ENCODE measurements around the gene WAPL. TPM values are rescaled to one million over a fixed set of nuclear protein-coding genes. Genes with fewer than 3 reads are reported as not detected.
"Not testable (repeated sequence)": the region's sequence is repeated elsewhere in the genome, so short reads cannot be mapped to it uniquely, and the experiment has no call there.

Gene WAPL
- polyA plus RNA-seq, 3 donors: 8.0 to 16.6 (median 14.3) TPM

DNA sequence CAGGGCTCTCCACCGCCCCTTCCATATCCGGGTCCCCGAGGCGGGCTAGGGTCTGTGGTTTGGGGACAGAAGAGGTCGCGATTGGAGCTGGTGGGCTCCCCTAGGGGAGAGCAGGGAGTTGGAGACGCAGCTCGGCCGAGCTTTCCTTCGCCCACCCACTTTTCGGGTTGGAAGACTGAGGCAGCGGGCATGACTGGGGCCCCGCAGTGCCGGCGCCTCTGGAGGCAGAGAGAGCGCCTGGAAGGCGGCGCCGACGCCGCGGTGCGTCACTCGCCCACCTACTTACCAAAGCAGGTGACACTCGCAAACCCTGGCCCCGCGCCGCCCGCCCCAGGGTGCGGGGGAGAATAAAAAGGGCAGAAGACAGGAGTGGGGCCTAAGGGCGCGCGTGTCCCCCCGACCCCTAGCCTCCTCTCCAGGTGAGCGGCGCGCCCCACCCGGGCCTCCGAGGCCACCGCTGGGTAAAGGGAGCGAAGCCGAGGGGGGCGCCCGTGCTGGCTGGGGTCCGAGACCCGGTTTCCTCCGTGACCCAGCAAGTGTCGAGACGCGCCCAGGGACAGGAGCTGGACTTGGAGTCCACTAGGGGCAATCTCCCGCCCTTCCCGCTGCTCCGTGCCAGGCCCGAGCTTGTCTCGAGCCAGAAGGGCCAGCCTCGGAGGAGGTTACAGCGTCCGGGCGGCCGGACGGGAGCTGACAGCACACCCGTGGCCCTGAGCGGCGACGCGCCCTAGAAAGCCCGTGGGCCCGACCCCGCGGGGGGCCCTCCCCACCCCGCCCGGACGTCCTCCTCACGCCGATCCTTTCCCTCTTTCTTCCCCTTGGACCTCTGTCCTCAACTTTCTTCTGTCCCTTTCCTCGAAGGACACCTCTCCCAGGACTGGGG is 120.6 kb downstream of the WAPL start:
- WGBS, 3 donors: 0 to 1% (median 1%) methylated on average over 59 to 76 of the region's 76 CpGs
- no peak overlapping the region for H3K27ac ChIP-seq (ENCODE audit: low read depth, low read length)

DNA sequence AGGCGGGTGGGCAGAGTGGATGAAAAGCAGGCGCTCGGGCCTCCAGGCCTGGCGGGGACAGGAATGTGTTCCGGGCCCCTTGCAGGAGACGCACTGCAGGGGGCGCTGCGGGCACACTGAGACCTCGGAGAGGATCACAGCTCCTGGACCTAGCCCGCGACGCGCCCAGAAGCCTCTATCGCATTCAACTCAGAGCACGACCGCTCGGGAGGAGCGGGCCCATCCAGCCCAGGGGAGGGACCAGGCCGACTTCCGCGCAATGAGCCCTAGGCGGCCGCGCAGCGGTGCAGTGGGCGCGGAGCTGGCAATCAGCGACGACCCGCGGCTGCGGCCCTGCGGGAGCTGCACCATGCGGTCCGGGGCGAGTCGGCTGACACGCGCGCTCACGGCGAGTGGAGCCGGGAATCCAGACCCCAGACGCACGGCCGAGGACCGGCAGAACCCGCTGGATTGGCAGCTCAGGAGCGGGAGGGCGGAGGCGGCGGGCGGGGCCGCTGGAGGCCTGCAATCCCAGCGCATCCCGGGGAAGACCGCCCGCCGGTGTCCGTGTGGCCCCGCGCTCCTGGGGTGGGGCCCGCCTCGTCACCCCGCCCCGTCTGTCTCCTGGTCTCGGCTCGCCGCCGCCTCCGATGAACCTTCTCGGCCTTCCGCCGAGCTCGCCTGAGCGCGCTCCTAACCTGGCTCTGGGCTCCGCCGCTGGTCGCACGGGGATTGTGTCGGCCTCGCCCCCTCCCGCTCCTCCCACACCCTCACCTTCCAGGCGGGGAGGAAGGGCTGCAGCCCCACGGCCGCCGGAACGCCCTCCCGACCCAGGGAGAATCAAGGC is 121.5 kb downstream of the WAPL start:
- no peak overlapping the region for H3K27ac ChIP-seq (ENCODE audit: low read depth, low read length)
- WGBS, 3 donors: 0% methylated on average over 77 to 90 of the region's 90 CpGs

DNA sequence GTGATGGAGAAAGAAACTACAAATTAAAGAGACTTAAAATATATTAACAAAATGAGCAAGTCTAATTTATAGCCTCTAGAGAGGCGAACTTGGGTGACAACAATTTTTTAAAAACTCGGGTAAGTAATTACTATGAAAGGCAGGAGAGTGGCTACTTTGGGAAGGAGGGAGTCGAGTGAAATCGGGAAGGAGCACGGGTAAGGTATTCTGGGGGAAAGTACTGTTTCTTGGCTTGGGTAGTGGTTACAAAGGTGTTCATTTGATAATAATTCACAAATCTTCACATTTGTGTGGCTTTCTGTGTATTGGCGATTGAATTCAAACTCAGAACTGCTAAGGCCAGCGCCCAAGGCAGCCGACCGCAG is 122.1 kb downstream of the WAPL start:
- no peak overlapping the region for H3K27ac ChIP-seq (ENCODE audit: low read depth, low read length)
- 37 to 40% (median 40%) methylated on average over 9 of the region's 9 CpGs for WGBS, 3 donors

DNA sequence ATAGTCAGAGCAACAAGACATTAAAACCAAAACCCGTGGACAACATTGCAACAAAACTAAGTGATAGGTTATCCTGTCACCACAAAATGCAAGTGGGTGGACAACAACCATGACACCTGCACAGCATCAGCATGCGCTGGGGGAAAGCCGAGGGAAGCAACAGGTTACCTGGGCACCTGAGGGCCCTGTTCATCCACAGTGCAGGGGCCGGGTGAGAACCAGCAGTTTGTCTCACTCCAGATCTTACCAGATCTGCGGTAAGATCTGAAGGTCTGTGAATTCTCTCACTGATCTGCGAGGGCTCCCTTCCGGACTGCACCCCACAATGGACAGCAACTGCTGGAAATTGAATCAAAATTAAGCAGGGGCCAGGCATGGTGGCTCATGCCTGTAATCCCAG is 124.5 kb downstream of the WAPL start:
- 77 to 88% (median 77%) methylated on average over 7 of the region's 7 CpGs for whole genome bisulfite sequencing, 3 donors
- no peak overlapping the region for H3K27ac ChIP-seq (ENCODE audit: low read depth, low read length)

- WGBS, 3 donors: 67 to 74% (median 70%) methylated on average over 10 of the region's 10 CpGs
- no peak overlapping the region for H3K27ac ChIP-seq (ENCODE audit: low read depth, low read length)
Observed at GRCh38 chr10:86393862-86394455, 127.6 kb downstream of the WAPL start.

GRCh38 chr10:86393362-86393761 is 128.2 kb downstream of the WAPL start:
- no peak overlapping the region for H3K27ac ChIP-seq (ENCODE audit: low read depth, low read length)
- 69 to 78% (median 72%) methylated on average over 9 of the region's 9 CpGs for WGBS, 3 donors

DNA sequence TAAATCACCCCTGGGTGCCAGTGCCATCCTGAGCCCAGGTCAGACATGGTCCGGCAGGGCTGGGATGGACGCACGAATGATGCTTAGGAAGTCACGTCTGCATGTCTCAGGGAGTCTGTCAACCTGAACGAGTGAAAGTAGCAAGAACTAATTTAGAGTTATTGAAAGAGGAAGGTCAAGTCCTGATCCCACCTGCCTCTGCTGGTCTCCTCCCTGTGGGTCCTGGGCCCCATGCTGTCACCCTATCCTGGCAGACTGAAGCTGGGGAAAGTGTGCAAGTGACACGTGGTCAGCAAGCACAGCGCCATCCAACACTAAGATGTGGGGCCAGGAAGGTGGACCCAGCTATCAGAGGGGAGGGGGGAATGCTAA is 128.9 kb downstream of the WAPL start:
- no peak overlapping the region for H3K27ac ChIP-seq (ENCODE audit: low read depth, low read length)
- WGBS, 3 donors: 82 to 84% (median 83%) methylated on average over 7 of the region's 7 CpGs

DNA sequence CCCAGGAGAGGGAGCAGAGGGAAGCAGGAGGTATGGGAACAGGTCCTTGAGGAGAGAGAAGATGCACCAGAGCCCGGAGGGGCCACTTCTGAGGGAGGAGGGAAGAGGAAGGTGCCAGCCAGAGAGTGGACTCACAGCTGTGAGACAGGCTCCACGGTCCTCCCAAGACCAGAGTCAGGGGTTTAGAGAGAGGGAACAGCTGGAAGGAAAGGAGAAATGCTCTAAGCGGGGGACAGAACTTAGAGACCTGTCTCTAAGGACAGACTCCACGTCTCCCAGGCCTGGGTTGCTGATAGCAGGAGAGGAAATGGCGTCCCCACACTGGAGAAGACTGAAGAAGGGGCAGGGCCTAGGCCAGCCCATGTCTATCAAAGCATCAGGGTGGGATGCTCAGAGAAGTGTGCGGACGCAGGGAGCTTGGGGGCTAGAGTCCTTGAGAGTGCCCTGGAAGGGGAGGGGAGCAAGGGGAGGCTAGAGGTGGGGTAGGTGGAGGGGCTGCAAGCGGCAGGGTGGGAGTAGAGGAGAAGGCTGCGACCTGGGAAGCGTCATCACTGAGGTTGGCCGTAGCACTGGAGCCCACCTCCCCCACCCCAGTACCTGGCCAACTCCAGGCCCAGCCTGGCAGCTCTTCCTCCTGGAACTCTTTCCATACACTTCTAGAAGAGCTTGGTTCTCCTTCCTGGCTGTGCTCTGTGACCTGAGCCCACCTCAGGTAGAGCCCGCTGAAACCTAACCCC is 129.4 kb downstream of the WAPL start:
- whole genome bisulfite sequencing, 3 donors: 72 to 82% (median 77%) methylated on average over 12 of the region's 12 CpGs
- no peak overlapping the region for H3K27ac ChIP-seq (ENCODE audit: low read depth, low read length)

DNA sequence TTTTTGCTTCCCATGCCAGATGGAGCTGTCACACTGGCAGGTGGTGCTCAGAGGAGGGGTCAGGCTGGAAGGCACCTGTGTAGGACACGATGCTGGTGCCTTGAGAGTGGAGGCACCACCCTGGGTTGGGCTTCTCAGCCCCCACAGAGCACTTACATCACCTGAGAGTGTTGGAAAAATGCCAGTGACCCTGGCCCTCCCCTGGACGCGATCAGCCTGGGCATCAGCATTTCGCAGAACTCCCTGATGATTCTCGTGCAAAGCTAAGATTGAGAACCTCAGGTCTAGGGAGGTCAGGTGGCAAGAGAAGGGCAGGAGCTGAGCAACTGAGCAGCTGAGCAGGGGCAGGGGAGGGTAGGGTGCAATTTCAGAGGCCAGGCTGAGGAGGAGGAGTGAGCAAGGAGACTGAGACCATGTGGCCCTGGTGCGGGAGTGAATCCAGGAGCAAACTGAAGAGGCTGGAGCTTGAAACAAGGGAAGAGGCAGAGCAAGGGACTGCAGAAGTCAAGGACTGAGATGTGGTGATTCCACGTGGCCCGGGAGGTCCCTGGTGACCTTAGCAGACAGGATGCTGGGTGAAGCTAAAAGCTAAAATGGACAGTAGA is 130.3 kb downstream of the WAPL start:
- WGBS, 3 donors: 84 to 86% (median 86%) methylated on average over 8 of the region's 8 CpGs
- H3K27ac ChIP-seq (ENCODE audit: low read depth, low read length): no peak overlapping the region

DNA sequence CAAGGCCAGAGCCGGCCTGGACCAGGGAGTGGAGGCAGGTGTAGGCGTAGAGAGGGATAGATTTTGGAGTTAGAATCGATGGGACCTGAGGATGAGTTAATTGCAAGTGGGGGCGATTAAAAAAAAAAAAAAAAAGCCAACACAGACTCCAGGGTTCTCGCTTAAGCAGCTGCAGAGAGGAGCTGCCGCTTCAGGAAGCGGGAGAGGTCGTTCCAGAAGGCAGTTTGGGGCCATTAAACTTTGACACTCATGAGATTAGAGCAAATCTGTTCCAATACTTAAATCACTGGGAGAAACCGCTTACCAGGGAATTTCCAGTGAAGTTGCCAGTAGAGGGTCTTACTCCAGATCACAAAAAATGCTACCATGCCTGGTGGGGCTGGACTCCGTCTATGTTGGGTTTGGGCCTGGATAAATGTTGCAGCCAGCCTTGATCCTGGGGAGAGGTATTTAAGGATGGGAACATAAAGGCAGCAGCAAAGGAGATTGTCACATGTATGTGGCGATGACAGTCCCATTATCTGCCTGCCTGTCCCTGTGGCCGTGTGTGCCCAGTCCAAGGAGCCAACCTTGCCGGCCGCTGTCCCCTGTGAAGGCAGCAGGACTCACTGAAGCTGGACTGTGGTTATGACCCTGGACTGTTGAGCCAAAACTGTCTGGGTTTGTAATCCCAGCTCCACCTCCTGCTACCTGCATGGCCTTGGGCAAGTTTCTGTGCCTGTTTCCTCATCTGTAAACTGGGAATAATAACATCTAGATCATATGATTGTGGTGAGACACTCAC is 131.1 kb downstream of the WAPL start:
- 83 to 88% (median 86%) methylated on average over 14 of the region's 14 CpGs for WGBS, 3 donors
- H3K27ac ChIP-seq (ENCODE audit: low read depth, low read length): no peak overlapping the region

DNA sequence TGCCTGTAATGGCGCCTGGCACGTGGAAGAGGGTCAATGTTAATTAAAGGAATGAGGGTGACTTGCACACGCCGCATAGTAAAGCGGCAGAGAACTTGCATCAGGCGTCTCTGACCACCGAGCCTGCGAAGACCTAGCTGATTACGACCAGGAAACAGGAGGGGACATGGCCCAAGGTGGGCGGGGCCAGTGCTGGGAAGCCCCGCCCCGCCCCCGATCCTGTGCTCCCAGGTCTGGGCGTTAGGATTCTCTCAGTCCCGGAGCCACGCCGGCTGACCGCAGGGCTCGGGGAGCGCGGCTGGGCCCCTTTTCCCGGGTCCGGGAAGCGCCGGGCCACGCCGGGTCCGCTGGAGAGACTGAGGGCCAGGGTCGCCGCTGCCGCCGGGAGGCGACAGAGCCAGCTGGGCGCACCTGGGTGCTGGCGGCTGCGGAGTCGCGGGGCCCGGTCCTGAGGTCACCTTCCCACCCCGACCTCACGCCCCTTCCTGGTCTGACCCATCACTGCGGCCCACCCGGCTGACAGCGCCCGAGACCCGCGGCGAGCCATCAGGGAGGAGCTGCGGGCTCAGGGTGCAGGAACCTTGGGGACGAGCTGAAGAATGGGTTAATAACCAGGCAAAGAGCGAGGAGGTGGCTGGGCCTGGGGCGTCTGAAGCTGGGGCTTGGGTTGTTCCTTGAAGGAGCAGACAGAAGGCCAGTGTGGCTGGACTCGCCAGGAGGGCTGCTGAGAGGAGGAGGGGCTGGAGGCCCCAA is 132.0 kb downstream of the WAPL start:
- 15 to 16% (median 16%) methylated on average over 53 of the region's 53 CpGs for WGBS, 3 donors
- H3K27ac ChIP-seq (ENCODE audit: low read depth, low read length): no peak overlapping the region

DNA sequence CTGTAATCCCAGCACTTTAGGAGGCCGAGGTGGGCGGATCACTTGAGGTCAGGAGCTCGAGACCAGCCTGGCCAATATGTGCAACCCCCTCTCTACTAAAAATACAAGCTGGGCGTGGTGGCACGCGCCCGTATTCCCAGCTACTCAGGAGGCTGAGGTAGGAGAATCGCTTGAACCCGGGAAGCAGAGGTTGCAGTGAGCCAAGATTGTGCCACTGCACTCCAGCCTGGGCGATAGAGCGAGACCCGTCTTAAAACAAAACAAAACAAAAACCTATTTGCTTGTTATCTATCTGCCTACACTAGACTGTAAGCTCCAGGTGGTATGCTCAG is 132.5 kb downstream of the WAPL start:
- WGBS, 3 donors: 33 to 41% (median 34%) methylated on average over 12 of the region's 12 CpGs
- H3K27ac ChIP-seq (ENCODE audit: low read depth, low read length): not testable (repeated sequence)

- 41 to 46% (median 42%) methylated on average over 13 of the region's 13 CpGs for WGBS, 3 donors
- H3K27ac ChIP-seq (ENCODE audit: low read depth, low read length): no peak overlapping the region
Observed at GRCh38 chr10:86388119-86388704, 133.4 kb downstream of the WAPL start.

GRCh38 chr10:86387178-86387794 is 134.3 kb downstream of the WAPL start:
- WGBS, 3 donors: 59 to 81% (median 60%) methylated on average over 7 of the region's 7 CpGs

GRCh38 chr10:86385806-86386205 is 135.8 kb downstream of the WAPL start:
- WGBS, 3 donors: 89 to 95% (median 92%) methylated on average over 3 of the region's 3 CpGs
- H3K27ac ChIP-seq (ENCODE audit: low read depth, low read length): no peak overlapping the region

More at GRCh38 chr10:86387178-86387794, 134.3 kb downstream of the WAPL start:
- no peak overlapping the region for H3K27ac ChIP-seq (ENCODE audit: low read depth, low read length)

Measured in adipose tissue (tissue), 3 donors.